HUES64 (cell line): ENCODE measurements around the gene LRRC63. TPM values are rescaled to one million over a fixed set of nuclear protein-coding genes. Genes with fewer than 3 reads are reported as not detected.
"Not testable (repeated sequence)": the region's sequence is repeated elsewhere in the genome, so short reads cannot be mapped to it uniquely, and the experiment has no call there.

Experiments used
- H3K27ac ChIP-seq: 2 replicates; pipeline ENCODE4 v1.7.0; 2013; ENCODE audit warnings: low read depth, low read length, inconsistent platforms
- H3K27me3 ChIP-seq: 2 replicates; pipeline ENCODE4 v1.6.1; 2013; ENCODE audit warnings: mild to moderate bottlenecking, low read length; ENCODE audit not compliant: insufficient read depth
- H3K36me3 ChIP-seq: 2 replicates; pipeline ENCODE4 v1.6.1; 2013; ENCODE audit warnings: mild to moderate bottlenecking, low read length; ENCODE audit not compliant: insufficient read depth
- H3K4me1 ChIP-seq: 2 replicates; pipeline ENCODE4 v1.6.1; 2013; ENCODE audit warnings: mild to moderate bottlenecking, low read length, moderate library complexity; ENCODE audit not compliant: insufficient read depth
- H3K4me3 ChIP-seq: 2 replicates; pipeline ENCODE4 v1.5.1; 2013; ENCODE audit warnings: mild to moderate bottlenecking, low read length, moderate library complexity
- H3K9ac ChIP-seq: 2 replicates; pipeline ENCODE4 v1.6.1; 2013; ENCODE audit warnings: mild to moderate bottlenecking, low read depth, low read length
- H3K9me3 ChIP-seq: 2 replicates; pipeline ENCODE4 v1.6.1; 2013; ENCODE audit warnings: low read depth, low read length; ENCODE audit not compliant: insufficient read depth
- WGBS: fragments of 150-250, 120-280 bp; methylation state at CpG from one replicate; pipeline ENCODE4 v1.1.7; 2013; ENCODE audit warnings: missing lambda C conversion rate; 5-methylcytosine and 5-hydroxymethylcytosine counted together
- polyA plus RNA-seq, 2 experiments: library from polyadenylated mRNA; stranded (reverse); fragments of 50-300 nt; gene quantifications; one replicate each; pipeline ENCODE4 v1.2.3, GENCODE V29; 2013

The LRRC63 gene, protein sequence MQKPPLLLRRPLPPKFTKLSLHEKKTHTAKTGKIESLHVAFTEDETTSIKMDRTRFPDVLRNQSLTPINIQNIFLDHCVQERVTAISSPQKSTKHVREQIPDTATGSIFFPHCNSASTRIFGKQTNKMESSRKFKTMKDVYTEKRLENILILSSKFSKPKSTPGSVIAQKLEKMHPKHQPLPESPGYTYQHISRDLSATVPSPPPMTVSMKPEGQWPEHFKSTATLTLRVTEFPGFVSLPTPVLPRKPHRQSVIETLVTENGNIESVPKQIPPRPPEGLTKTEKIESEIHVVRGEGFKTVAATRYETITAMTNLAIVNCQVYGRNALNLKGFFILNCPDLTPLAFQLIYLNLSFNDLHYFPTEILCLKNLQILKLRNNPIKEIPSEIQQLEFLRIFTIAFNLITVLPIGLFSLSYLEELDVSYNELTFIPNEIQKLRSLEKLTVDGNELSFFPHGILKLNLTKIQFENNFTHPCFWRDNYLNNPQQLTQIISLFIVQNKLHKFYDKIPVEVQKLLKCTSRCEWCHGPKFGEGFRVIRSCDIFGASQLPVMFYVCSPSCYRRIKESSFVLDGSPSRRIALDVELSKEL
- polyA plus RNA-seq (2013, experiment 1 of 2): not detected
- not detected for polyA plus RNA-seq (2013, experiment 2 of 2)

DNA sequence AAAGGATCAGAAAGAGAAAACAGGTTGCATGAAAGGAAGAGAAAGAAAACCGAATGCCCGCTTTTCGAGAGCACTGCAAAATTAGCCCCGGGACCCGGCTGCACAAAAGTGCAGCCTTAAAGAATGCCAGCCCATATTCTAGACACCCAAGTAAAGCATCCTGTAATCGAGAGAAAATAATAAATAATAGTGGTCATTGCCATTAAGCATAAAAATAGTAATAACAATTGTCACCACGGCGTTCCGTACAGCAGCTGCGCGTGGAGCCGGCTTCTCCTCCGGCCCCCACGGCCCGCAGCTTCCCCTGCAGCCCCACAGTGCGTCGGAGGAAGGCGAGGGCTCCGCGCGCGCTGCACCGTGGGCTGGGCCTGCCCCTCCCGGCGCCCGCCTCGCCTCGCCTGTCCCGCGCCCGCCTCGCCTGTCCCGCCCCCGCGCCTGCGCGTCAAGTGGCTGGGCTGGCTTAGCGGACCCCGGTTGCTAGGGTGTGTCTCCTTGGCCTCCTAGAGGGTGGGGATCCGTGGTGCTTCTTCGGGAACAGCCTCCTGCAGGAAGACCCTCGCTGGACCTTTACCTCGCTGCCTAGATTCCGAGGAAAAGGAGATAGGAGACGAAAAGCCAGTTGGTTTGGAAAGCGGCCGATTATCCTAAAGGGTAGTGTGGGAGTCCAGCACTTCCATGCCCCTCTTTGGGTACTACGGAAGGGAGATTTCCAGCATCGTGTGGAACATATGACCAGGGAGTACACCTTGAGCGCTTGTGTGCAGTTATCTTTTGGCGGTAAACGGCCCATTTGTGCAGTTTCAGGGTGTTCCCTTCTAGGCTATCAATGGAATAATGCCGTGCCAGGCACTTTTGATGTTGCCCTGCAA is at the start of gene LRRC63:
TSS of gene LRRC63 (plus strand) at position 446 of the 869 bp plus-strand sequence. CDS start 1,107 bp downstream, outside the sequence.
- H3K9me3 ChIP-seq: no peaks in the 10 kb centered on the region
- H3K36me3 ChIP-seq: no peaks in the 10 kb centered on the region
- peaks cover 39% of the 10 kb centered on the region for H3K27me3 ChIP-seq
- 15% methylated on average over 52 of the region's 53 CpGs for WGBS
- H3K4me3 ChIP-seq: peak within 1 kb of the TSS; percentile 57
- no peak within 1 kb of the TSS for H3K27ac ChIP-seq
- peaks cover 12% of the 10 kb centered on the region for H3K4me1 ChIP-seq
- peak within 1 kb of the TSS; percentile 38; the same call in 1 of the 2 replicates for H3K9ac ChIP-seq

DNA sequence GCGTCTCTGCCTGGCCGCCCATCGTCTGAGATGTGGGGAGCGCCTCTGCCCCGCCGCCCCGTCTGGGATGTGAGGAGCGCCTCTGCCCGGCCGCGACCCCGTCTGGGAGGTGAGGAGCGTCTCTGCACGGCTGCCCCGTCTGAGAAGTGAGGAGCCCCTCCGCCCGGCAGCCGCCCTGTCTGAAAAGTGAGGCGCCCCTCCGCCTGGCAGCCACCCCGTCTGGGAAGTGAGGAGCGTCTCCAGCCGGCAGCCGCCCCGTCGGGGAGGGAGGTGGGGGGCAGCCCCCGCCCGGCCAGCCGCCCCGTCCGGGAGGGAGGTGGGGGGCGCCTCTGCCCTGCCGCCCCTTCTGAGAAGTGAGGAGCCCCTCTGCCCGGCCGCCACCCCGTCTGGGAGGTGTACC is 49.0 kb upstream of the LRRC63 start:
- H3K4me3 ChIP-seq, H3K4me1 ChIP-seq, H3K27ac ChIP-seq, H3K27me3 ChIP-seq, H3K36me3 ChIP-seq, H3K9ac ChIP-seq, H3K9me3 ChIP-seq: not testable (repeated sequence)
- WGBS: 96% methylated on average over 36 of the region's 36 CpGs

DNA sequence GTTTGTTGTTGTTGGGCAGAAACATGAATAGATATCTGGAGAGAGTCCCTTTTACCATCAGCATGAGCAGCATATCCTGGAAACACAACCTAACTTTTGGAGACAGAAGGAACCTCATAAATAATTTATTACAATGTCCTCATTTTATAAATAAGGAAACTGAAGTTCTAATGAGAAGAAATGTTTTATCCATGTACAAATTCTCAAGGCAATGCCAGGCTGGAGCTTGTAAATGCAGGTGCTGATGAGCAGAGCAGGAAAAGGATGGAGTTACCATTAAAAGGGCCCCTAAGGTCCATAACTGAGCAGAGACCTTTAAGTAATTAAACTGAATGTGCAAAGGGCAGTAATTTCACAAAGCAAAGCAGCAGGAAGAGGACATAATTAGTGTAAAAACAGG is 47.1 kb upstream of the LRRC63 start:
- Histone ChIP-seq H3K27me3 (peaks cover 4% of the 10 kb centered on the region; the same call in 1 of the 2 replicates), H3K9me3 (0 out of 2 replicates have a peak, but pooled peaks cover 8% of the 10 kb centered on the region), H3K4me1 (no peaks in the 10 kb centered on the region), H3K4me3 (no peak overlapping the region), H3K27ac (no peak overlapping the region), H3K36me3 (no peaks in the 10 kb centered on the region), H3K9ac (no peak overlapping the region)

GRCh38 chr13:46165485-46166223 is 46.1 kb upstream of the LRRC63 start:
- Histone ChIP-seq H3K9me3 (0 out of 2 replicates have a peak, but pooled peaks cover 8% of the 10 kb centered on the region), H3K4me3 (no peak overlapping the region), H3K27ac (no peak overlapping the region), H3K9ac (no peak overlapping the region), H3K4me1 (peaks cover 8% of the 10 kb centered on the region), H3K27me3 (peaks cover 6% of the 10 kb centered on the region; the same call in 1 of the 2 replicates), H3K36me3 (no peaks in the 10 kb centered on the region)
- WGBS: 85% methylated on average over 3 of the region's 5 CpGs

GRCh38 chr13:46166224-46166584 is 45.5 kb upstream of the LRRC63 start:
- Histone ChIP-seq H3K4me3 (no peak overlapping the region), H3K9ac (no peak overlapping the region), H3K27me3 (peaks cover 6% of the 10 kb centered on the region; the same call in 1 of the 2 replicates), H3K9me3 (0 out of 2 replicates have a peak, but pooled peaks cover 8% of the 10 kb centered on the region), H3K4me1 (peaks cover 14% of the 10 kb centered on the region), H3K27ac (no peak overlapping the region), H3K36me3 (no peaks in the 10 kb centered on the region)
- WGBS: 91% methylated on average over 1 of the region's 1 CpG

DNA sequence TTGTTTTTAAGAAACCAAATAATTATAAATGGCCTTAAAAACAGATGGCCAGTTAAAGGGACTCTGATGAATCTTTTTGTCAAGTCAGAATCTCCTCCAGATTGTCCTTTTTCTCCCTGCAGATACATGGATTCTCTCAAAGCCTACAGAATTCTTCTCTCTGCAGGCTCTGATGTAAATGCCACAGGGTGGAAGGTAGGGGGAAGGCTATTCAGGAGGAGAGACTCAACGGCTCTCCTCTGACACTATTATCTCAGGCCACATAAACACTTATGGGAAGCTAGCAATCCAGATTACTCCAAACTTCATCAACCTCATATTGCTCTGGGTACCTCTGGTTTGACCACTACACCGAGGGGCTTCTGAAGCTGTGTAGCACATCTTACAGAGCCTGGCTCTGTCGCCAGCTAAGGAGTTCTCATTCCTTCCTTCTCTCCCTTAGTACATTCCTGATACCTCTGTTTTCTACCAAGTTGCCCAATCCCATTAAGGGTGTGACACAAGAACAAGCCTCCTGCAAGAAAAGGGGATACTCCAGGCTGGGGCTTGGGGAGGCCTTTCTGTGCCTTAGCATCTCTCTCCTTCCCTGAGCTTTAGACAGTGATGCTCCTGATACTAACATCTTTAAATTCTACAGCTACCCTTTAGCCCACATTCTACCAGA is 44.6 kb upstream of the LRRC63 start:
- no peak overlapping the region for H3K27ac ChIP-seq
- no peak overlapping the region for H3K9ac ChIP-seq

GRCh38 chr13:46168341-46168740 is 43.4 kb upstream of the LRRC63 start:
- Histone ChIP-seq H3K27me3 (peaks cover 6% of the 10 kb centered on the region; the same call in 1 of the 2 replicates), H3K4me1 (peaks cover 17% of the 10 kb centered on the region), H3K9ac (no peak overlapping the region), H3K4me3 (no peak overlapping the region), H3K9me3 (no peaks in the 10 kb centered on the region), H3K27ac (no peak overlapping the region), H3K36me3 (no peaks in the 10 kb centered on the region)
- 82% methylated on average over 8 of the region's 8 CpGs for WGBS

More for the DNA sequence above, 44.6 kb upstream of the LRRC63 start:
- peaks cover 17% of the 10 kb centered on the region for H3K4me1 ChIP-seq
- no peak overlapping the region for H3K4me3 ChIP-seq
- H3K9me3 ChIP-seq: no peaks in the 10 kb centered on the region
- 81% methylated on average over 3 of the region's 3 CpGs for WGBS
- H3K27me3 ChIP-seq: peaks cover 6% of the 10 kb centered on the region; the same call in 1 of the 2 replicates
- H3K36me3 ChIP-seq: no peaks in the 10 kb centered on the region

DNA sequence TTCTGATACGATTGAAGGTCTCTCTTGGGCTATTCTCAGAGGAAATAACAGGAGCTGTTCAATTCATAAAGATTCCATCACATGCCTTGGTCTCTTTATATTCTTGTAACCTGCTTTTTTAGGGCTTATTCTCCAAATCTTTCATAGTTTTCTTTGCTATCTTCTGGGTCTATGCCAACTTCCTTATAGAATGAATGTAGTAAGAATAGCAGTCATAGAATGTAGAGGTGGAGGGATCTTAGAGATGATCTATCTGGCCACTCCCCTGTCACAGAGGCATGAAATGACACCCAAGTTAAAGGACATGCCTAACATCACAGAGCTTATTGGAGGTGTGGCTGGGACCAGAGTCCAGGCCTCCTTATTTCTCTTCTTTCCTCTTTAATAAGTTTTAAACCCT is 42.9 kb upstream of the LRRC63 start:
- 94% methylated on average over 1 of the region's 1 CpG for WGBS
- no peaks in the 10 kb centered on the region for H3K9me3 ChIP-seq
- no peak overlapping the region for H3K4me3 ChIP-seq
- H3K36me3 ChIP-seq: no peaks in the 10 kb centered on the region
- peaks cover 17% of the 10 kb centered on the region for H3K4me1 ChIP-seq
- peaks cover 6% of the 10 kb centered on the region; the same call in 1 of the 2 replicates for H3K27me3 ChIP-seq
- no peak overlapping the region for H3K9ac ChIP-seq
- H3K27ac ChIP-seq: no peak overlapping the region

- peaks cover 17% of the 10 kb centered on the region for H3K4me1 ChIP-seq
- no peak overlapping the region for H3K27ac ChIP-seq
- H3K9ac ChIP-seq: no peak overlapping the region
- peaks cover 6% of the 10 kb centered on the region; the same call in 1 of the 2 replicates for H3K27me3 ChIP-seq
- no peak overlapping the region for H3K4me3 ChIP-seq
- no peaks in the 10 kb centered on the region for H3K36me3 ChIP-seq
- no peaks in the 10 kb centered on the region for H3K9me3 ChIP-seq
- 96% methylated on average over 2 of the region's 2 CpGs for WGBS
These were observed 42.0 kb upstream of the LRRC63 start for GRCh38 chr13:46169758-46170157.

DNA sequence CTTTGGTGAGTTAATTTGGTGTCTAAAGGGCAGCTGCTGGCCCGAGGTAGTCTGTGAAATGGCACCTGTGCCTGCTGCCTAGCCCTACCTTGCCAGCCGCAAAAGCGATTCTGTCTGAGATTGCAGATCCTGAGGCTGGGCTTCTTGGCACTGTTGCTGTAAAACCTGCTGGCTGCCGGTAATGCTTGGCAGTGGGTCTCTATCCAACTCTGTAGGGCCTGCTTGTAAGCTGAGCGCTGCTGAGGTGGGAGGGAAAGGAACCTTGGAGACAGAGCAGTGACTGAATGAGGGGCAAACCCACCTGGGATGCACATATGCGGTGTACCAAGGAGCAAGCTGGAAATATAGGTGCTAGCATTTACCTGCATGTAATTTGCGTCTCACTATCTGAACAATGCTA is 41.5 kb upstream of the LRRC63 start:
- 67% methylated on average over 7 of the region's 7 CpGs for WGBS
- Histone ChIP-seq H3K9ac (no peak overlapping the region), H3K27ac (no peak overlapping the region), H3K9me3 (no peaks in the 10 kb centered on the region), H3K4me3 (no peak overlapping the region), H3K36me3 (no peaks in the 10 kb centered on the region), H3K27me3 (peaks cover 6% of the 10 kb centered on the region; the same call in 1 of the 2 replicates), H3K4me1 (peaks cover 17% of the 10 kb centered on the region)
